DND-41 (cell line): Measurements from ENCODE around the gene TEKT5.

Source experiments
- CTCF ChIP-seq: IDR thresholded peaks from 2 replicates; pipeline ENCODE4 v1.5.1; 2012; ENCODE audit warnings: borderline replicate concordance, low read length, moderate library complexity, mild to moderate bottlenecking; ENCODE audit not compliant: poor library complexity, severe bottlenecking; ENCODE audit errors: extremely low read depth
- EZH2 ChIP-seq: IDR thresholded peaks from 3 replicates; pipeline ENCODE4 v1.6.1; 2012; ENCODE audit warnings: borderline replicate concordance, low read depth, mild to moderate bottlenecking, moderate library complexity, low read length, inconsistent platforms; ENCODE audit not compliant: severe bottlenecking

- TF ChIP-seq CTCF (no peak), EZH2 (no peak)
Measured at GRCh38 chr16:10608687-10609401, 85.9 kb downstream of the TEKT5 start.
